Measurements from ENCODE around the gene PPIB. TPM values are rescaled to one million over a fixed set of nuclear protein-coding genes. Genes with fewer than 3 reads are reported as not detected.
A peak's percentile ranks its signal among the peaks of the same experiment; 100 is the strongest.
"Not testable (repeated sequence)": the region's sequence is repeated elsewhere in the genome, so short reads cannot be mapped to it uniquely, and the experiment has no call there.

Gene PPIB
- total and polyA plus RNA-seq, 9 of the 15 experiments (the other 6 are each of a cell fraction or from before 2014, with no cell fraction given) = 306 to 746 (median 439) TPM

GRCh38 chr15:64110108-64110701, 52.6 kb downstream of the PPIB start:
- peak; percentile 48 for ATAC-seq
- WGBS (ENCODE audit: insufficient coverage, low coverage, missing lambda C conversion rate) = 58% methylated on average over 4 of the region's 4 CpGs
- H2AFZ ChIP-seq (ENCODE audit: low read depth, low read length); H3K27ac ChIP-seq (ENCODE audit: extremely low read depth, low read depth, low read length); H3K4me3 ChIP-seq; BruUV-seq (replicated peaks); FAIRE-seq; H3K27me3 ChIP-seq (ENCODE audit: control insufficient read depth in 2 of 2, insufficient read depth in 2 of 2, low read length in 2 of 2); H3K9me3 ChIP-seq (replicated peaks; ENCODE audit: control insufficient read depth, insufficient read depth, low read depth, low read length); H3K4me2 ChIP-seq (ENCODE audit: insufficient read depth, low read length); H3K9me1 ChIP-seq (ENCODE audit: control insufficient read depth, insufficient read depth, low read length); H3K9ac ChIP-seq (ENCODE audit: insufficient read depth in 1 of 2, low read depth in 2 of 2, low read length in 2 of 2); DNase-seq (ENCODE audit: extremely low read depth in 1 of 4, low spot score in 3 of 4); intact Hi-C loops (cut with micrococcal nuclease); in situ Hi-C loops (cut with MboI): not testable (repeated sequence)
- Histone ChIP-seq H3K36me3 (ENCODE audit: control insufficient read depth, insufficient read depth, low read length) (peaks cover 38% of the 10 kb centered on the region), H3K79me2 (ENCODE audit: control insufficient read depth, insufficient read depth, low read length) (peaks cover 69% of the 10 kb centered on the region), H4K20me1 (replicated peaks; ENCODE audit: control insufficient read depth, insufficient read depth, low read length) (peaks cover 25% of the 10 kb centered on the region), H3K4me1 (replicated peaks in 1 of 2; ENCODE audit: control insufficient read depth in 2 of 2, insufficient read depth in 2 of 2, low read length in 2 of 2) (peaks cover 3 to 17% of the 10 kb centered on the region in 2 experiments)
- CTCF ChIA-PET (ENCODE audit: low intra/inter-chr PET ratio) = interaction anchor here (0.6 kb wide), 1 partner anchor 500 kb away, joined by 3 read pairs; no protein-coding TSS in a partner anchor
- TF ChIP-seq DPF2 (IDR thresholded peaks at IDR 0.05) = 0 out of 2 replicates have a peak, but pooled peaks have one; percentile 35
- TF ChIP-seq CBFA2T3 (IDR thresholded peaks at IDR 0.05) = peak; percentile 43; the same call in 1 of the 2 replicates
- TF ChIP-seq HDAC1 (IDR thresholded peaks at IDR 0.05) = peak in 1 of 2 experiments; percentile 32; a peak in 1 of 4 replicates
- TF ChIP-seq ZNF12 (CRISPR knock-in tag; IDR thresholded peaks at IDR 0.05) = peak; percentile 85
- TF ChIP-seq KDM1A (IDR thresholded peaks at IDR 0.05) = peak in 1 of 2 experiments; percentile 45; a peak in 3 of 4 replicates
- POLR2A ChIA-PET = interaction anchor here (0.5 to 1.2 kb wide), 6 partner anchors 8 to 217 kb away, joined by 3 to 5 read pairs (median 4); partner anchors contain the start of gene SNX1

- Histone ChIP-seq H3K4me3 (no peak overlapping the region), H4K20me1 (replicated peaks; ENCODE audit: control insufficient read depth, insufficient read depth, low read length) (peaks cover 24% of the 10 kb centered on the region), H3K9me1 (ENCODE audit: control insufficient read depth, insufficient read depth, low read length) (no peaks in the 10 kb centered on the region), H2AFZ (ENCODE audit: low read depth, low read length) (no peak overlapping the region), H3K9ac (ENCODE audit: insufficient read depth in 1 of 2, low read depth in 2 of 2, low read length in 2 of 2) (no peak overlapping the region), H3K4me2 (ENCODE audit: insufficient read depth, low read length) (no peak overlapping the region), H3K27ac (ENCODE audit: extremely low read depth, low read depth, low read length) (no peak overlapping the region), H3K4me1 (replicated peaks in 1 of 2; ENCODE audit: control insufficient read depth in 2 of 2, insufficient read depth in 2 of 2, low read length in 2 of 2) (peaks cover 9 to 20% of the 10 kb centered on the region in 2 experiments), H3K27me3 (ENCODE audit: control insufficient read depth in 2 of 2, insufficient read depth in 2 of 2, low read length in 2 of 2) (no peaks in the 10 kb centered on the region), H3K36me3 (ENCODE audit: control insufficient read depth, insufficient read depth, low read length) (peaks cover 14% of the 10 kb centered on the region), H3K79me2 (ENCODE audit: control insufficient read depth, insufficient read depth, low read length) (peaks cover 96% of the 10 kb centered on the region), H3K9me3 (replicated peaks; ENCODE audit: control insufficient read depth, insufficient read depth, low read depth, low read length) (no peaks in the 10 kb centered on the region)
- intact Hi-C loops (cut with micrococcal nuclease) = no loop called here
- no TSS peak for BruUV-seq (replicated peaks)
- 71% methylated on average over 1 of the region's 1 CpG for WGBS (ENCODE audit: insufficient coverage, low coverage, missing lambda C conversion rate)
- DNase-seq (ENCODE audit: extremely low read depth in 1 of 4, low spot score in 3 of 4) = no peak
- peak; percentile 26 for FAIRE-seq
- in situ Hi-C loops (cut with MboI) = no loop called here
- no peak for ATAC-seq
- ChIA-PET POLR2A (interaction anchor here (0.5 to 1.9 kb wide), 3 partner anchors 9 to 71 kb away, joined by 3 to 6 read pairs (median 3); no protein-coding TSS in a partner anchor), CTCF (ENCODE audit: low intra/inter-chr PET ratio) (no interaction called here)
- TF ChIP-seq, protein P1, sequence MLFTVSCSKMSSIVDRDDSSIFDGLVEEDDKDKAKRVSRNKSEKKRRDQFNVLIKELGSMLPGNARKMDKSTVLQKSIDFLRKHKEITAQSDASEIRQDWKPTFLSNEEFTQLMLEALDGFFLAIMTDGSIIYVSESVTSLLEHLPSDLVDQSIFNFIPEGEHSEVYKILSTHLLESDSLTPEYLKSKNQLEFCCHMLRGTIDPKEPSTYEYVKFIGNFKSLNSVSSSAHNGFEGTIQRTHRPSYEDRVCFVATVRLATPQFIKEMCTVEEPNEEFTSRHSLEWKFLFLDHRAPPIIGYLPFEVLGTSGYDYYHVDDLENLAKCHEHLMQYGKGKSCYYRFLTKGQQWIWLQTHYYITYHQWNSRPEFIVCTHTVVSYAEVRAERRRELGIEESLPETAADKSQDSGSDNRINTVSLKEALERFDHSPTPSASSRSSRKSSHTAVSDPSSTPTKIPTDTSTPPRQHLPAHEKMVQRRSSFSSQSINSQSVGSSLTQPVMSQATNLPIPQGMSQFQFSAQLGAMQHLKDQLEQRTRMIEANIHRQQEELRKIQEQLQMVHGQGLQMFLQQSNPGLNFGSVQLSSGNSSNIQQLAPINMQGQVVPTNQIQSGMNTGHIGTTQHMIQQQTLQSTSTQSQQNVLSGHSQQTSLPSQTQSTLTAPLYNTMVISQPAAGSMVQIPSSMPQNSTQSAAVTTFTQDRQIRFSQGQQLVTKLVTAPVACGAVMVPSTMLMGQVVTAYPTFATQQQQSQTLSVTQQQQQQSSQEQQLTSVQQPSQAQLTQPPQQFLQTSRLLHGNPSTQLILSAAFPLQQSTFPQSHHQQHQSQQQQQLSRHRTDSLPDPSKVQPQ (CRISPR knock-in tag; IDR thresholded peaks at IDR 0.05; ENCODE audit: borderline replicate concordance) = no peak
- TF ChIP-seq, protein P2, sequence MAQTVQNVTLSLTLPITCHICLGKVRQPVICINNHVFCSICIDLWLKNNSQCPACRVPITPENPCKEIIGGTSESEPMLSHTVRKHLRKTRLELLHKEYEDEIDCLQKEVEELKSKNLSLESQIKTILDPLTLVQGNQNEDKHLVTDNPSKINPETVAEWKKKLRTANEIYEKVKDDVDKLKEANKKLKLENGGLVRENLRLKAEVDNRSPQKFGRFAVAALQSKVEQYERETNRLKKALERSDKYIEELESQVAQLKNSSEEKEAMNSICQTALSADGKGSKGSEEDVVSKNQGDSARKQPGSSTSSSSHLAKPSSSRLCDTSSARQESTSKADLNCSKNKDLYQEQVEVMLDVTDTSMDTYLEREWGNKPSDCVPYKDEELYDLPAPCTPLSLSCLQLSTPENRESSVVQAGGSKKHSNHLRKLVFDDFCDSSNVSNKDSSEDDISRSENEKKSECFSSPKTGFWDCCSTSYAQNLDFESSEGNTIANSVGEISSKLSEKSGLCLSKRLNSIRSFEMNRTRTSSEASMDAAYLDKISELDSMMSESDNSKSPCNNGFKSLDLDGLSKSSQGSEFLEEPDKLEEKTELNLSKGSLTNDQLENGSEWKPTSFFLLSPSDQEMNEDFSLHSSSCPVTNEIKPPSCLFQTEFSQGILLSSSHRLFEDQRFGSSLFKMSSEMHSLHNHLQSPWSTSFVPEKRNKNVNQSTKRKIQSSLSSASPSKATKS (CRISPR knock-in tag; IDR thresholded peaks at IDR 0.05) = no peak
- TF ChIP-seq TEAD2 (tag; IDR thresholded peaks at IDR 0.05) (no peak), NFIX (CRISPR knock-in tag; IDR thresholded peaks at IDR 0.05; ENCODE audit: low read depth) (no peak), NCOA2 (IDR thresholded peaks at IDR 0.05; ENCODE audit: partially characterized antibody in 2 of 2) (no peak), RBFOX2 (IDR thresholded peaks at IDR 0.05; ENCODE audit: low read depth, low read length) (no peak)
These were observed 55.5 kb downstream of the PPIB start for GRCh38 chr15:64107337-64107736.

Data from K562 (cell line).